Stimulated activated CD4-positive, alpha-beta T cell treated with anti-CD3 and anti-CD28 coated beads, Interleukin-2, amount 100 ng/mL, for 4 hours (primary cell): ENCODE measurements around the gene CHCHD3.

Experiments
- DNase-seq: peaks from one replicate; pipeline ENCODE4 v3.0.0-alpha.2; 2020; ENCODE audit warnings: low read depth

Gene CHCHD3

DNA sequence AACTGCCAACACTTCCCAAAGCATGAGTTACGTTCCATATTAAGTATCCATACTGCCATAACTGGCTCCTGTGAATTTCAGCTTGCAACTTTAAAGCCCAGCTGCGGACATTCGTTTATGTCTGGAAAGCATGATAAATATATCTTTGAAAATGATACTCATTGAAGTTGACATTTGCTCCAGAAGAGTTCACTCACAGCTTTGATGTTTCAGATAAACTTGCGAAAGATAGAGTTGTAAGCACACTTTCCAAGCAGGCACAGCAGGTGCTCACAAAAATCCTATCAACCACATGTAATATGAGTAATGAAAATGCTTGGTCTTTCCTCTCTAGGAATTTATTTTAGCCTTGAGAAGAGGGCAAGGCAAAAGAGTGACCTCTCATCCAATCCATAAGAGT is 4.5 kb downstream of the CHCHD3 start:
- DNase-seq, result no peak

DNA sequence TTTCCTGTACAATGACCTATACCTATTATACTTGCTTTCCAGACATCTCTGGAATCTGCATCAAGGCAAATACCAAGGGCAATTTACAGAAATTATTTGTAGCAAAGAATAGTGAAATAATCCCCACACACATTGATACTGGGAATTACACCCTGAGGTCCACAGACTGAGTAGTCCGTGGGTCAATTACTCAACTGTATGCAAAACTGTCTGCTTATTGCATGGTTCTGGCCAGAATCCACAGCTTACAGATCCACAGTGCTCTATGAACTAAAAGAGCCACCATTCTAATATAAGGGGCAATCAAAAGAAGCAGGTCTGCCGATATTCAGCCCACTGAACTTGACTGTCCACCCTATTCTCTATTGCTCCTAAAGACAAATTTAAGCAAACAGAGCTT is 5.7 kb downstream of the CHCHD3 start:
- no peak for DNase-seq

DNA sequence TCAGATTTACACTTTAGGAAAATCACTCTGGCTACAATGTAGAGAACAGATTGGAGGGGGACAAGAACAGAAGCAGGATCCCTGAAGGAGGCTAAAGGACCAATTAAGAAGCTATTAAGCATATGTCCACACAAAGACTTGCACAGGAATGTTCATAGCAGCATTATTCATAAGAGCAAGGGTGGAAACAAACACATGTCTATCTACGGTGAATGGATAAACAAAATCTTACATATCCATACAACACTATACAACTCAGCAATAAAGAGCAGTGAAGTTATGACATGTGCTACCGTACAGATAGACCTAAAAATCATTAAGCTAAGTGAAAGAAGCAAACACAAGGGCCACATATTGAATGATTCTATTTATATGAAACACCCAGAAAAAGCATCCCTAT is 10.4 kb downstream of the CHCHD3 start:
- DNase-seq, result no peak

DNA sequence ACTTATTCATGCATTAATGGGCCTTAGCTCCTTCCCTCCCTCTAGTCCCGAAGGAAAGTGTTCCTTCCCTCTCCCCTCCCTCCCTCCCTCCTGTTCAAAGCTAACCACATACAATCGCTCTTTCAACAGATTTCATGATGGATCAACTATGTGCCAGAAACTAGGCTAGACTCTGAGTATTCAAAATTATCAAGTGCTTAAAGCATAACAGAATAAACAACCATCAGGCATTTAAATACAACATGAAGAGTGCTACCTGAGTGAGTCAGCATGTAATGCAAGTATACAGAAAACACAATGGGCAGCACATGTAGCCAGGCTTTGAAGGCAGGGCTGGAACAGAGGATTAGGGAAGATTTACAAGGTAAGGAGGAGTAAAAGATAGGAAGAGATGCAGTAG is 11.3 kb downstream of the CHCHD3 start:
- no peak for DNase-seq

DNA sequence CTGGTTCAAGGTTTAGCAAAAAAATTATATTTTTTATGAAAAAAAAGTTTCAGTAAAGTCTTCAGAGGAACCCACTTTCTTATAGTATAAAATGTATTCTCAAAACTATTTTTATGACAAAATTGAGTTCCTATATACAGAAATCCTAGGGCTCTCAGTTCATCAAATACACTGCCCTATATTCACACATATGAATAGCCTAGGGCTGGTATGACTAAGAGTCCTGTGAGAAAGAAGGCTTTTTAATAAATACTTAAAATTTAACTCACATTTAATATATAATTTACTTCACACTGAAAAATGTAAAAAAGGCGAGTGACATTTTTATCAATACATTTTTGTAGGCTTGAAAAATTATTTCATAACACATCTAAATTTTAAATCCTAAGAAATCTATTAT is 16.6 kb downstream of the CHCHD3 start:
- DNase-seq, result no peak

DNA sequence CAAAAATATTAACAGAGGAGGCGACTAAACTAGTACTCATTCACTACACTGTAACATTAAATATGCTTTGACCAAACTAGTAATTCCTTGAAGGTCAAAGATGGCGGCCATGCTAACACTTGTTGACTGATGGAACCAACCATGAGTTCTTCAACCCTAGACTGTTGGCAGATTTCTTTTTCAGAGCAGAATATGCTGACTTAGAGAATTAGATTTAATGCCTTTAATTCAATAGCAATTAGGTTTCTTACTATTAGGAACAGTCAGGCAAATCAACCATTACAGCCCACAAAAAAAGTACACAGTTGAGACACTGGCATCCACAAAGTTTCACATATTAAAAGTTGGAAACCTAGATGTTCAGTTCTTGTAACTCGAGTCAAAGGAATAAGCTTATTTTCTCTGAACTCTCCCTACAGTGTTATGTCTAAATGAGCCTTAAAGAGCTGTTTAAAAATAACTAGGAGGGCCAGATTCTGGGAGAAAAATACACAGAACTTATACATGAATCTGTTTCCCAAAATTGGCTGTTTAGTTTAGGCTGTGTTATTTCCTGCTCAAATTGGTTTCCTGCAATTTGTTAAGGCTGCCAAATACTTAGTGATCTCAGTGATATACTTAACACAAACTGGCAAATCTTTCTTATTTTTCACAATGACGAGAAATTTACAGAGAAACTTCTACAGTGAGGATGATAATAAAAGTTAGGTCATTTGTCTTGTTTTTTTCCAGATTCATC is 17.6 kb downstream of the CHCHD3 start:
- DNase-seq, result no peak

DNA sequence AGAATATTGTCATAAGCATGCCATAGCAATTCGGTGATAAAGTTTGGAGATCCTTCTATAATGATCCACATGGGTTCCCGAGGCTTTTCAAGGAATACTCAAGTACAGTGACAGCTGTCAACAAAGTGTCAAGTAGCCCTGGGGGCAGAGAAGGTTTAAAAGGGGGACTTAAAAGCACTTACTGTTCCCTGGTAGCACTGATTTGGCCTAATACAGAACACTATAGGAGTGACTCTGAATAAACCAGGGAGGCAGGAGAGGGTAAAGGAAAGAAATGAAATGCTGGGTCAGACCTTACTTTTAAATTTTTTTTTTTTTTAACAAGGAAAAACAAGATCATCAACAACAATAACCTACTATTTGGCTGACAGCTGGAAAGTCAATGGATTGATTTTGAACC is 20.1 kb downstream of the CHCHD3 start:
- DNase-seq, result no peak

DNA sequence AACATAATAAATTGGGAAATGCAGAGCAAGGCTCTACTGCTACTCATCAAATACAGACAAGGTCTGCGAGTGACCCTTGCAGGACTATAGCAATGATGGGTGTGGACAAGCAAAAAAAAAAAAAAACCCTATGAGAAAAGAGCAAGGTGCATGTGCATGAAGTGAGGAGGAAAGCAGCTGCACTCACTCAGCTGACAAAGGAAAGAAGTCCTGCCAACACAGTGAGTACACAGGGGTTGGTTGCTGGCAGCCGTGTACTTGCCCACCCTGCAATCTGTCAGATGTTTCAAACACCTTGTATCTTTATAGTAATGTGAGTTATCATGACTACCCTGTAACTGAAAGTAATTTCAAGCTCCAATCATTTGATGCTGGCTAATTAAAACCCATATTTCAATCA is 20.5 kb downstream of the CHCHD3 start:
- no peak for DNase-seq

DNA sequence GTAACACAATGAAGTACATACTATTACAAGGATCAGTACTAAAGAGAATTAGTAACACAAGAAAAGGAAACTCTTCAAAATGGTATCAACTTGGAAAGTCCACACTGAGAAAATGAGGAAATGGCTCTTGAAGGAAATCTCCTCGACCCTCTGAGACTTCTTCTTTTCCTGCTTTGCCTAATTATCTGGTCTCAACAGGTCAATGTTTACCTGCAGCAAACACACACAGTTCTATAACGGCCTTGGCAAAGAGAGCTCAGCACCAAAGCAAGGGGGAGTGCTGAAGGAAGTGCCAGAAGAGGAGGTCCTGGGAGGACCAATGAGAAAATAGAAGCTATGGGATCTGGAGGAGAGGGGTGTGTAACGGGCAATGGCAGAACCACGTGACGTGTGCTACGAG is 21.9 kb downstream of the CHCHD3 start:
- DNase-seq, result no peak

DNA sequence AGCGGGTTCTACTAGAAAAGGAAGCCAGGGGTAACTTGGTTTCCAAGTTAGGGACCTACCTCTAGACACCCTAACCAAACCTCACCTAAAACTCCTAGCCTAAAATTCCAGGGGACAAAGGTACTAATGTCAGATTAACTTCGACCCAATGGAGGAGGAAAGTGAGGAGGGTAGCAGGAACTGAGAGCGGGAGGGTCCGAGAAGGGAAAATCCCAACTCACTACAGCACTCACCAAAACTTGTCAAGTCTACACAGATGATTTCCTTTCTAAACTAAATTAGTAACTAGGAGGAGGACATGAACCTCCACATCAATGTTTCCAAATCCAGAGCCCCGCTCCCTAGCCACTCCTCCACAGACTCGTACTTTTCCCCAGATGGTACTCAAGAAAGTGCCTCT is 22.6 kb downstream of the CHCHD3 start:
- no peak for DNase-seq

DNA sequence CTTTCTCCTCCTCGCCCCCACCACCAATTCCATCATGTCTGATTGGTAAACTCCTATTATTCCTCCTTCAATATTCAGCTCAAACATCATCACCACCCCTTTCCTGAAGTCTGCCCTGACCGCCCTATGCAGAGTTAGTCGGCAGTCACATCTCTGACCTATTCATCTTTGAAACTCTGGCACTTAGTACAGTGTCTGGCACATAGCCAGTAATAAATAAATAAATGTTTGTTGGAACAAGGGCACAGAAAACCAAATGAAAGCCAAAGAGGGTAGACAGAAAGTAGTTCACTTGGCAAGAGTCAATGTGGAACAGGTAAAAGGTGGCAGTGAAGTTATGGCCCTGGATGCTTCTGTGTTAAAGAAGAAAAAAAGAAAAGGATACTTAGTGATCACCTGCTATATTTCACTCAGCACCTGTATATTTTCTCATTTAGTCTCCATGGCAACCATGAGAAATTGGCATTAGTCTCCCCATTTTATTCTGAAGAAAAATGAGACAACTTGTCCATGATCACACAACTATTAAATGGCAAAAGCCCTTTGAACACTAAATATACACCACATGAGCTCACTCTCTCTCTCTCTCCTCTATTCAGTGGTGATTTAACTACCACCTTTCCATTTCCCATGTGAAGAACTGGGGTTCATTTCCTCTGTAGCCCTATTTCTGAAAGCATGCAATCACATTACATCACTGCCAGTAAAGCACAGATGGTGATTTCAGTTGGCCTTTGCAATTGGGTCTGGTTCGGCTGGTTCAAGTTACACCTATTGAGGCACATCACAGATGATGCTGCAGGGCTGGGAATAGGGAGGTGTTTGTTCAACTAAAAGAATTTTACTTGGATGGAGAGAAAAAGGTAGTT is 25.3 kb downstream of the CHCHD3 start:
- no peak for DNase-seq

DNA sequence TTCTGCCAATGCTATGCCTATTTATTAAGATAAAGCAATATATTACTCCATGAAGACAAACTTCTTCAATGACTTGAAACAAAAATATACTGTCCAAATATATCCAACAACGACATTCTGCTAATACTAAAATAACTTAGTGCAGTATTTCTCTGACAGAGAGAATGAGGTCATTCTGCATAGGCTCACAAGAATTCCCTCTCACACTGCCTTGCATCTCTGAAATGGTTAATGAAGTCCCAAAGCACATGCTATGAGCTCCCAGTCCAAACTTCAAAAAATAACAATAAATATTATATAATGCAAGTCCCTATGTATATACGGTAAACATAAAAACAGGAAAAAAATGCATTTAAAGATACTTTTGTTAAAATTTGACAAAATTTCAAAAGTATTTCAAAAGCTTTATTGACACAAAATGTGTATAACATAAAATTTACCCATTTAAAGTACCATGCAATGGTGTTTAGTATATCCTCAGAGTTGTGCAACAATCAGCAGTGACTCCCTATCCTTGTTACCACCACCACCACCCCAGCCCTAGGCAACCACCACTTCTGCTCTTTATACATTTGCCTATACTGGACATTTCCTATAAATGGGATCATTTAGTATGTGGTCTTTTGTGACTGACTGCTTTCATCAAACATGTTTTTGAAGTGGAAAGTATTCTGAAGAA is 27.6 kb downstream of the CHCHD3 start:
- DNase-seq, result no peak

DNA sequence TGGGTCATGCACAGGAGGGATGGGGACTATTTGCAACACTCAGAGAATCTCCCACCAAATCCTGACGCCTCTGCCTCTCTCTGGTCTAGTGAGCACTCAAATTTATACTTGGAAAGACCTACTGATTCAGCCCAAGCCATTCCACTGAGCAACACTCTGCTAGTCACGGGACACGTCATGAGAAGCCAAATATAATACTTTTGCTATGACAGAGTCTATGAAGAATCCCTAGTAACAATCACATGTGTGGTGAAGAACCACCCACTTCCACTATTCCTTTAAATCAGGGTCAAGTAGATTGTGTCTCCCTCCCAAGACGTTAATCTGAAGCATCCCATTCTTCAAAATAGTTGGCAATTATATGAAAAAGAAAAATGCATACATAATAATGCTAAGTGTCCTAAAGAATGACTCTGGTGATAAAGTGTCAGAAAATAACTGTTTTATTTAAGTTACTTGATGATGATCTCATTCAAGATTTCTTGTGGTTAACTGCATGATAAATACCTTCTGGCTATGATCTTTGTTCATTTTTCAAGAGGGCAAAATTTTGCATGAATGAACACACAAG is 28.5 kb downstream of the CHCHD3 start:
- no peak for DNase-seq

DNA sequence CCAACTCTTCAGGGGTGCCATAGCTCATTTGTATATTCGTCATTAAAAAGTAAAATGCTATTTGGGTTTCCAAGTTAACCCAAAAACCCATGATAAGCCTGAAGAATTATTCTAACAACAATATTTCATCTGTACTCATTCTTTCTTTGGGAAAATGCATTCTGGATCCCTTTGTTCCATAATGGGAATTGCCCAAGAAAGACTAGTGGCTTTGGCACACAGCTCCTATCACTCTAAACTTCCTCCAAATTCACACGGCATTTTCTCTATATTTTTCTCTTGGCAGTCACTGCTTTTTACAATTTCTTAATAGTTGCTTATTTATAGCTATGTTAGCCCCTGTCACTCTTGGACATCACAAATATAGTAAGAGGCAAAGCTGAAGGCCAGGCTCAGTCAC is 29.1 kb downstream of the CHCHD3 start:
- DNase-seq, result no peak

DNA sequence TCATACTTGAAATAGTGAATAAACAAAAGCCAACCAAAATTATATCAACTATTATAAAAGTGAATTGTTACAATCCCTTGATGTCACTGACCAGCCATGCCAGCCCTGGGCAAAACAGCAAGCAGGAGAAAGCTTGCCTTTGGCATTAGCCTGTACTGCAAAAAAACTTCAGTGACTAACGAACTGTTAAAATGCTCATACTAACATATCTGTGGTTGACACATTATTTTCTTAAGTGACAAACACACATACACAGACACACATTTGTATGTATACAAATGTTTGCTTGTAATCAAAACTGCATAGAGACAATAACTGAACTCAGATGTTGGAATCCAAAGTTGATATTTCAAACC is 29.5 kb downstream of the CHCHD3 start:
- DNase-seq, result no peak

DNA sequence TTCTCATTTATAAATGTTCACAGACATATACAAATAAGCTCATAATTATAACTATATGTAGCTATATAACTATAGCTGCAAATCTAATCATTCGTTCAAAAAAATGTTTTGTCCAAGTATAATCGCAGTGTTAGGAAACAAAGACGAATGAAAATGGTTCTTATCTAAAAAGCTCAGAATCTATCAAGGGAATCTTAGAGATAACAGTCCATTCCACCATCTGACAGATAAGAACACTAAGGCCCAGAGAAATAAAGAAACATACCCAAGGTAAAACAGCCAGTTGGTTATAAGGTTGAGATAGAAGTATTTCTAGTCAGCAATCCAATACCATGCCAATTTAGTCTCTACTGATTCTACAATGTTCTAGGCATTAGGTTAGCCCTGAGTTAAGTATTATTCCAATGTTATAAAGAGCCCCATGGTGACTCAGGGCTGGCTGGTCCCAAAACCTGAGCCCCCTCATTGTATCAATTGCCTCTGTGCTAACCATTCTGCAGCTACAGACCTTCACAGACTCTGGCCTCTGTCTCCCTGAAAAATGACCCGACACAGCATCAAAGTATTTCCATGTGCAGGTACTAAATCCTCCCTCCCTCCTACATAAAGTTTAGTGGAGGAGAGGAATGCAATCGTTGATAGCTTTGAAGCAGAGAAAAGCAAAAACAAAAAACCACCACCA is 30.0 kb downstream of the CHCHD3 start:
- no peak for DNase-seq

DNA sequence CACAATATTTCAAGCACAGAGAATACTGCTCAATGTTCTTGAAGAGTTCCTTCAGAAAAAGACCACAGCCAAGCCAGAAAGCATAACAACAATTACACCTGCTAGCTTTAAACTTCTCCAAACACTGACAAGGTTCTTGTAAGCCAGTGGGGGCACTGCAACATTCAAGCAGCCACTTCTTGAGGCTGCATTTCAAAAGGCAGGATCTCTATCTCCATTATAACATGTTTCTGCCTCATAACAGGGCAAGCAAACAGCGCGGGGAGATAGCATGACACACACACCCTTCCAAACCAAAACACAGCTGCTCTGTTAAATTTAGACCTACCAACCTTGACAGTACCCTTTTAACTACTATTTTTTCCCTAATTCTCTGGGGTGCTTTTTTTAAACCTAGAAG is 30.8 kb downstream of the CHCHD3 start:
- DNase-seq, result no peak

DNA sequence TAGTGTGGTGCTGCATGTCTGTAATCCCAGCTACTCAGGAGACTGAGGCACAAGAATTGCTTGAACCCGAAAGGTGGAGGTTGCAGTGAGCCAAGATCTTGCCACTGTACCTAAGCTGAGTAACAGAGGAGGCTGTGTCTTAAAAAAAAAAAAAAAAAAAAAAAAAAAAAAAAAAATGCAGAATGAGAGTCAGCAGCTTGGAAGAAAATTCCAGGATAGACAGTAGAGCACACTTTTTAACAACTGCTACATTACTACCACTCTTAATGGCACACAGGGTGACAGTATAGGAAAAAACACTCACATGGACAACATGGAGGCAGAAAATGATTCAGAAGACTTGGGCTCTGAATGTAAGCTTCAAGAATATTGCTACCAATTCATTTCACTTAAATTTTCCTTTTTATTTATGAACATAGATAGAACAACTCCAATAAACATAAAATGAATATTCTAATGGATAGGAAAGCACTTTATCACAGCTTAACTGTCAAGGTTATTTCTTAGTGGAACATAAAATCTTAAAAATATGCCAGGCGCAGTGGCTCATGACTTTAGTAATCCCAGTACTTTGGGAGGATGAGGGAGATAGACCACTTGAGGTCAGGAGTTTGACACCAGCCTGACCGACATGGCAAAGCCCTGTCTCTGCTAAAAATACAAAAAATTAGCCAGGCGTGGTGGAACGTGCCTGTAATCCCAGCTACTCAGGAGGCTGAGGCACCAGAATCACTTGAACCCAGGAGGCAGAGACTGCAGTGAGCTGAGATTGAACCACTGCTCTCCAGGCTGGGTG is 31.5 kb downstream of the CHCHD3 start:
- no peak for DNase-seq

DNA sequence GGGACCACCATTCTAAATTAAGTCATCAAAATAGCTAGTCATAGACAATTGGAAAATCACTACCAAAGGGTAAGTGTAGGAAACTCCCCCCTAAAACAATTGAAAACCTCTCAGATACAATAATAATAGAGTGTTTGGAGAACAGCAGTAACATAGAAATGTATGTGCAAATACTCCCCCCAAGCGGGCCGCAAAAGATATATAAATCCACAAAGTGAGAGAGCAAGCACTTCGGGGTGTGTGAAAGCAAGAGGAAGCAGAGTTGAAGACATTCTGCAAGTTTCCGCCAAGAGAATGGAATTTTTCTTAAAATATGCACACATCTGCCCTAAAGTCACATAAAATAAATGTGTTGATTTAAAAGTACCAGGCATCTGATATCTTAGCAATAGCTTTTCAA is 33.3 kb downstream of the CHCHD3 start:
- DNase-seq, result no peak

DNA sequence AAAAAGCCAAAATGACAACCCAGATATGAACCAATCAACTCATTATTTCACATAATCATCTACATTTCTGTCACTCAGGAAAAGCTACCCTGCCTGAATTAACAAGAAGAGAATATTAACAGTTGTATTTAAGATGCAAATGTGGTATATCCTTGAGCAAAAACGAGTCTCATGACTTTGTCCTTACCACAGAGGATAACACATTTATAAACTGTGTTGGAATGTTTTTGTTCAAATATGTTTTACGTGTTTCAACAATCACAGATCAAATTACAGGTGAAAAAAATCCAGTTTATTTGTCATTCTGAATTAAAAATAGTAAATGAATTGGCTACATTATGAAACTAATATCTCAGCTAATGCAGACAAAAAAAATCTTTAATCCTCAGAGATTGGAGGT is 34.6 kb downstream of the CHCHD3 start:
- DNase-seq, result no peak

DNA sequence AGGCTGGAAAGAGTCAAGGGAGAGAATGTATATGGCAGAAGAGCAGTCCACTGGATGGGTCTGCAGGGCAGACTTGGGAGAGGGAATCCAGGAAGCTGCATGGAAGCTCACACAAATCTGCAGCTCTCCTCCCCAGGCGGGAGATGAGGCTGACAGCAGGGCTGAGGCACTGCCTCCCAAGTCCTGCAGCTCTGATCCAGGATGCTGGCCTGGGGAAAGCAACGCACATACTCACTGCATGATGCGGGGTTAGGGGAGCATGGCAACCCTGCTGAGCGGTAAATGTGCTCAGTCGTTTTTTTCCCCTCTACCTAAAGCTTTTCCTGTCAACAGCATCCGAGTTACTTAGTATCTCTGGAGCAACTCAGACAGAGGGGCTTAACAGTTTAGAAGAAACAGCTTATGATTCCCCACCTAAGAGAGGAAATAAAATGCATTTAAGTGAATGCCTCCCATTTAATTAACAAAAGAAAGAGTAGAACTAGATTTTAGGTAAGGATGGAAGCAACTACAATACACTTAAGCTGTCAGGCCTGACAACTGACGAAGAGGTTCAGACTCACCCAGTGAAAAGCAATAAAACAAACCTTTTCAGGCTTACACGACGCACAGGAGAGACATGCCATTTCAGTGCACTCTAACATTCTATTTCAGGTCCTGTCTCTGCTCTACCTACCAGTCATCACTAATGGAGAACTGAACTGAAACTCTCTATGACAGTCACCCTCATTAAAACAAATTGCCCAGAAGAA is 37.0 kb downstream of the CHCHD3 start:
- no peak for DNase-seq
